ENCODE data around the gene ACTN4.

- TF ChIP-seq CTCF (conservative IDR thresholded peaks at IDR 0.05 in 1 of 2, IDR thresholded peaks at IDR 0.05 in 1 of 2; ENCODE audit: low read depth in 1 of 2, low read length in 2 of 2) (no peak), EZH2 (IDR thresholded peaks at IDR 0.05; ENCODE audit: low read length, missing control alignments) (no peak)
These were observed 36.1 kb downstream of the ACTN4 start for GRCh38 chr19:38683393-38684077.

Data from fibroblast of lung (primary cell).